GM19099 (cell line): ENCODE measurements around the gene TLR8.

Experiments used
- POLR2A ChIP-seq: IDR thresholded peaks from 3 replicates; pipeline ENCODE4 v1.6.1; 2011; ENCODE audit warnings: low read depth; ENCODE audit not compliant: insufficient read length; ENCODE audit errors: extremely low read depth

TLR8 gene

GRCh38 chrX:12971282-12972003 lies 65.0 kb downstream of the TLR8 start:
- peak; percentile 45 for TF ChIP-seq POLR2A

GRCh38 chrX:12972243-12972642 lies 65.8 kb downstream of the TLR8 start:
- peak; percentile 28 for TF ChIP-seq POLR2A
